Muscle layer of duodenum (tissue), 2 donors: ENCODE results near the gene ZNF823.

Experiments
- H3K27ac ChIP-seq: one replicate; pipeline ENCODE4 v1.7.0; 2013; ENCODE audit warnings: mild to moderate bottlenecking, low read length
- H3K27me3 ChIP-seq: one replicate; pipeline ENCODE4 v1.7.0; 2013; ENCODE audit warnings: low read depth, mild to moderate bottlenecking, control low read depth, low read length
- H3K36me3 ChIP-seq, 2 donors: one replicate each; pipeline ENCODE4 v1.7.0; 2013; ENCODE audit warnings: low read length in 2 of 2, control low read depth in 1 of 2, mild to moderate bottlenecking in 1 of 2; ENCODE audit not compliant: insufficient read depth in 2 of 2, control insufficient read depth in 1 of 2
- H3K4me1 ChIP-seq, 2 donors: one replicate each; pipeline ENCODE4 v1.7.0; 2013; ENCODE audit warnings: low read length in 2 of 2, mild to moderate bottlenecking in 2 of 2, control low read depth in 1 of 2, moderate library complexity in 1 of 2; ENCODE audit not compliant: insufficient read depth in 2 of 2, control insufficient read depth in 1 of 2
- H3K4me3 ChIP-seq, 2 donors: one replicate each; pipeline ENCODE4 v1.7.0; 2013; ENCODE audit warnings: low read length in 2 of 2, low read depth in 1 of 2, mild to moderate bottlenecking in 1 of 2
- H3K9me3 ChIP-seq, 2 donors: one replicate each; pipeline ENCODE4 v1.7.0; 2013; ENCODE audit warnings: low read length in 2 of 2, control low read depth in 1 of 2, mild to moderate bottlenecking in 1 of 2; ENCODE audit not compliant: control insufficient read depth in 1 of 2
- donor health status: healthy.

Gene ZNF823

DNA sequence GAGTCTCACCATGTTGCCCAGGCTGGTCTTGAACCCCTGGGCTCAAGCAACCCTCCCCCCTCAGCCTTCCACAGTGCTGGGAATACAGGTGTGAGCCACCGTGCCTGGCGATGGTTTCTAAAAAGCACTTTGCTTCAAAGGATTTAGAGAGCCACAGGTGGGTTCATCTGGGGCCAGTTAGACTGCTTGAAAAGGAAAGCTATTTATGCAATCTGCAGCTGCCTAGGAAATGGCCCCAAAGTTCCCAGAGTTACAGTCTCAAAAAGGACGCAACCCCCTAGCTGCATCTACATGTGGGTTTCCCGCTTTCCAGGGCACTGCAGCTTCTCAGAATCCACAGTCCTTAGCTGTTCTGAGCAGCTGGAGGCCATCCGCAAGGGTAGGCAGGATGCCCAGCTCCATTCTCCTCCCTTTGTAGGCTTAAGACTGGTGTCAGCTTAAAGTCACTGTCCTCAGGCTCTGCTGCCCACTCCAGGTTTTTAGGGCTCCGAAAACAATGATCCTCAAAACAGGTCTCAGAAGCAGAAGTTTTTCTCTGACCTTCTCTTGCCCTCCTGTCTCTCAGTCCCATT is 41.4 kb downstream of the ZNF823 start:
- no peak overlapping the region for H3K27ac ChIP-seq
- no peaks in the 10 kb centered on the region for H3K9me3 ChIP-seq
- no peak overlapping the region for H3K4me3 ChIP-seq
- peaks cover 0 to 4% of the 10 kb centered on the region in 2 donors for H3K4me1 ChIP-seq
- no peaks in the 10 kb centered on the region for H3K36me3 ChIP-seq
- H3K27me3 ChIP-seq = no peaks in the 10 kb centered on the region

DNA sequence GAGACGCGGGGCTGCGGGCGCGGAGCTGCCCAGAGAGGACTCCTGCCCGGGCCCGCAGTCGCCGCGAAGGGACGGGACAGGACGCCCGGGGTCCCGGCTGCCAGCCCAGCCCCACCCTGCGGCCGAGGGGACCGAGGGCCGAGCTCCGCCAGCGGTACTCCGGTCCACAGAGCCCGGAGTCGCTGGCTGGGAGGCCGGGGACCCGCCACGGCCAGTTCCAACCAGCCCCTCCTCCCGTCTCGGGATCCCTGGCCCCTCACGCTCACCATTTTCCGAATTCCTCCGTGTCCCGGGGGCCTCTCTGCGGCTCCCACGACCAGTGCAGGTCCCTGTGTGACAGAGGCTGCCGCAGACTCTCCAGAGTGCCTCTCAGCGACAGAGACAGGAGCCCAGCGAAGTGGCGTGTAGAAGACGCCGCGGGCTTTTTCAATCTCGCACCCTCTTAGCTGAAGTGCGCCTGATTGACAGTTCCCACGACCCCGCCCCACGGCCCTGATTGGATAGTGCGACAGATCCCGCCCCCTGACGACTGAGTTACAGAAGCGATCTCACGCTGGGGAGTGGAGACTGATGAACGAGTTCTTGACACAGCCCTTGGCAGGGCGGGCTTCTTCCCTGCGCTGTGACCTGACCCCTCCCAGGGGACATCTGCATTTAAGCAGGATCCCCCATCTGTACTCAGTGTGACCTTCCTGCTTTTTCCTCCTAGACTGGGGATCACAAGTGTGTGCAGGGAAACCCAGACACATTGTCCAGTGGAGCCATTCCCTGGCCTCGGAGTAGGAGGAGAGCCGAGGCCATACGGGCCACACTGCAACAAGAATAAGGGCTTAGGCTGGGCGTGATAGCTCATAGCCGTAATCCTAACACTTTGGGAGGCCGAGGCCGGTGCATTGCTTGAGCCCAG is 44.0 kb downstream of the ZNF823 start:
- Histone ChIP-seq H3K9me3 (no peaks in the 10 kb centered on the region), H3K27me3 (no peaks in the 10 kb centered on the region), H3K4me1 (peaks cover 0 to 4% of the 10 kb centered on the region in 2 donors), H3K27ac (no peak overlapping the region), H3K36me3 (no peaks in the 10 kb centered on the region), H3K4me3 (peak overlapping the region; percentile 69 to 91)

DNA sequence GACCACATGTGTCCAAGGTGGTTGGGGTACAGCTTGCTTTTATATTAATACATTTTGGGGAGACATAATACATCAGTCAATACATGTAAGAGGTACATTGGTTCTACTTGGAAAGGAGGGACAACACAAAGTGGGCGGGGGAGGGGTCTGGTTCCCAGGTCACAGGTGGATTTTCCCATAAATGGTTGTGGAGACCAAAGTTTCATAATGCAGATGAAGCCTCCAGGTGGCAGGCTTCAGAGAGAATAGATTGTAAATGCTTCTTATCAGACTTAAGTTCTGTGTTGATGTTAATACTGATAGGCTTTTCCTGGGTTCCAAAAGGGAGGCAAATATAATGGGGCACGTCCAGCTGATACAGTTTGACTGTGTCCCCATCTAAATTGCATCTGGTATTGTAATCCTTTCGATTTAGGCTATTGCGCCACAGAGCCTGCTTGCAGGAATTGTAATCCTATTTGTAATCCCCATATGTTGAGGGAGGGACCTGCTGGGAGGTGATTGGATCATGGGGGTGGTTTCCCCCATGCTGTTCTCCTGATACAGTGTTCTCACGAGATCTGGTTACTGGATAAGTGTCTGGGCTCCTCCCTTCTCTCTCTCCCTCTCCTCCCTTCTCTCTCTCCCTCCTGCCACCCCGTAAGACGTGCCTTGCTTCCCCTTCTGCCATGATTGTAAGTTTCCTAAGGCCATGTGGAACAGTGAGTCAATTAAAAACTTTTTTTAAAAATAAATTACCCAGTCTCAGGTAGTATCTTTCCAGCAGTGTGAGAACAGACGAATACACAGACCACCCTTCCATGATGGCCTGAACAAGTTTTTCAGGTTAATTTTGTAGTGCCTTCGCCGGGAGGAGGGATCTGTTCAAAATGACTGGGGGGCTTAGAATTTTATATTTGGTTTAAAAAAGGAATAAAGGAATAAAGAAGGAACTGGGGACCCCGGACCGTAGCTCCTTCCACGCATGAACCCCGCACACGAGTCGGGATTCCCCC is 44.9 kb downstream of the ZNF823 start:
- peak overlapping the region; percentile 69 to 91 for H3K4me3 ChIP-seq
- H3K27ac ChIP-seq = no peak overlapping the region
- H3K36me3 ChIP-seq = no peaks in the 10 kb centered on the region
- H3K27me3 ChIP-seq = no peaks in the 10 kb centered on the region
- H3K4me1 ChIP-seq = peaks cover 0 to 4% of the 10 kb centered on the region in 2 donors
- no peaks in the 10 kb centered on the region for H3K9me3 ChIP-seq

DNA sequence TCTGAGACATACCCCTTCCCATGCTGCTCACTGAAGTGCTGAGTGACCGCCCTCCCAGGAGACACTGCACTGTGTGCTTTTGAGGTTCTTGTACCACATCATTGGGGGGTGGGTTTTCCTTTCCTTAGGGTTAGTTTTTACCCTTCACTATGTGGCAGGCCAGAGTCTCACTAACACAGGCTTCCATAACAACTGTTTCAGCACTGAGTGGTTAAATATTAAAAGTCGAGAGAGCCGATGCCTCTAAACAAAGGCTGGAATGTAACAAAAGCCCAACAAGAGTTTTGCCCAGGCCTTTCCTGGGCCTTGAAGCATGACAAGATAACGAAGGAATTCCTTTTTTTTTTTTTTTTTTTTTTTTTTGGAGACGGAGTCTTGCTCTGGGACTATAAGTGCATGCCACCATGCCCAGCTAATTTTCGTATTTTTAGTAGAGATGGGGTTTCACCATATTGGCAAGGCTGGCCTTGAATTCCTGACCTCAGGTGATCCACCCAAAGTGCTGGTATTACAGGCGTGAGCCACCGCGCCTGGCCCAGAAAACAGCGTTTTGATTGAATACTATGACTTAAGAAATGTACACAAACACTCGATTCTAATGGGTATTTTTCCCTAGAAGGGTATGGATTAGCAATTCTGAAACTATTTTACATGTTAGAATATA is 46.5 kb downstream of the ZNF823 start:
- no peak overlapping the region for H3K27ac ChIP-seq
- H3K36me3 ChIP-seq = no peaks in the 10 kb centered on the region
- peaks cover 0 to 4% of the 10 kb centered on the region in 2 donors for H3K4me1 ChIP-seq
- no peaks in the 10 kb centered on the region for H3K27me3 ChIP-seq
- no peak overlapping the region for H3K4me3 ChIP-seq
- no peaks in the 10 kb centered on the region for H3K9me3 ChIP-seq

DNA sequence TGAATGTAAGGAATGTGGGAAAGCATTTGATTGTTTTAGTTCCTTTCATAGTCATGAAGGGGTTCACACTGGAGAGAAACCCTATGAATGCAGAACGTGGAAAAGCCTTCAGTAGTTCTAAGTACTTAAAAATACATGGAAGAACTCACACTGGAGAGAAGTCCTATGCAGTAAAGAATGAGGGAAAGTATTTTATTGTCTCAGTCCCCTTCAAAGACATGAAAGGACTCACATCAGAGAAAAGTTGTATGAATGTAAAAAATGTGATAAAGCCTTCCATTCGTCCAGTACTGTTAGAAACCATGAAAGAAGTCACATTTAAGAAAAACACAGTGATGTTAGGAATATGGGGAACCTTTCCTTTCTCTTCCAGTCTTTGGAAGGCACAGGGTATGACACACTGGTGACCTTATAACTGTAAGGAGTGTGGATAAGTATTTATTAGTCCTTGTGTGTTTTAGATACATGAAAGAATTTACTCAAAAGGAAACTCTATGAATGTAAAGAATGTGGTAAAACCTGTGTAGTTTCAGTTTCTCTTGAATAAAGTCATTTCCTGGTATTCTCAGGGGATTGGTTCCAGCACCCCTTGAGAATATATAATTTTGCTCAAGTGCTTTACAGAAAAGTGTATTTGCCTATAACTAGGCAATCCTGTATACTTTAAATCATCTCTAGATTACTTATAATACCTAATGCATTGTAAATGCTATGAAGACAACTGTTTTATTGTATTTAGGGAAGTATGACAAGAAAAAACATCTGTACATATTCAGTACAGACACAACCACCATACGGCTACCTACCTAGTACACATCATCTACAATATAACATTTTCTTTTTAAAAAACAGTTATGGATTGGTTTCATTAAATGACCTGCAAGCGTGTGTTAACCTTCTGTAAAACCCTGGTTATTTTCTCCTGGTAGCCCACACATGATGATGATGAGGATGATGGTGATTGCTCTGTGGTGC is 52.8 kb downstream of the ZNF823 start:
- Histone ChIP-seq H3K27ac (no peak overlapping the region), H3K36me3 (peaks cover 0 to 16% of the 10 kb centered on the region in 2 donors), H3K4me1 (no peaks in the 10 kb centered on the region), H3K4me3 (no peak overlapping the region), H3K27me3 (no peaks in the 10 kb centered on the region), H3K9me3 (peaks cover 19 to 31% of the 10 kb centered on the region in 2 donors)

DNA sequence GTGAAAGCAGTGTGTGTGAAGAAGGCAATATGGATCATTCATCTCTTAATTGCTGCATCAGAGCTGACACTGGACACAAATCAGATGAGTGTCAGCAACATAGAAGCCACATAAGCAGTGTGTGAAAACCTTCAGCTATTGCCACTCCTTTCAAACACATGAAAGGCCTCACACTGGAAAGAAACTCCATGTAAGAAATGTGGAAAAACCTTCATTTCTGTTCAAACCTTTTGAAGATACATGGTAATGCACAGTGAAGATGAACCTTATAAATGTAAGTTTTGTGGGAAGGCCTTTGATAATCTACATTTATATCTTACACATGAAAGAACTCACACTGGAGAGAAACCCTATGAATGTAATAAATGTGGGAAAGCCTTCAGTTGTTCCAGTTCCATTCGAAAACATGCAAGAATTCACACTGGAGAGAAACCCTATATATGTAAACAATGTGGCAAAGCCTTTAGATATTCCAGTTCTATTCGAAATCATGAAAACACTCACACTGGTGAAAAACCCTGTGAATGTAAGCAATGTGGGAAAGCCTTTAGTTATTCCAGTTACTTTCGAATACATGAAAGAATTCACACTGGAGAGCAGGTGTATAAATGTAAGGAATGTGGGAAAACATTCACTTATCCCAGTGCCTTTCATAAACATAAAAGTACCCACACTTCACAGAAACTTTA is 53.6 kb downstream of the ZNF823 start:
- Histone ChIP-seq H3K27me3 (no peaks in the 10 kb centered on the region), H3K27ac (no peak overlapping the region), H3K36me3 (peaks cover 0 to 22% of the 10 kb centered on the region in 2 donors), H3K9me3 (peaks cover 19 to 39% of the 10 kb centered on the region in 2 donors), H3K4me1 (no peaks in the 10 kb centered on the region), H3K4me3 (no peak overlapping the region)

DNA sequence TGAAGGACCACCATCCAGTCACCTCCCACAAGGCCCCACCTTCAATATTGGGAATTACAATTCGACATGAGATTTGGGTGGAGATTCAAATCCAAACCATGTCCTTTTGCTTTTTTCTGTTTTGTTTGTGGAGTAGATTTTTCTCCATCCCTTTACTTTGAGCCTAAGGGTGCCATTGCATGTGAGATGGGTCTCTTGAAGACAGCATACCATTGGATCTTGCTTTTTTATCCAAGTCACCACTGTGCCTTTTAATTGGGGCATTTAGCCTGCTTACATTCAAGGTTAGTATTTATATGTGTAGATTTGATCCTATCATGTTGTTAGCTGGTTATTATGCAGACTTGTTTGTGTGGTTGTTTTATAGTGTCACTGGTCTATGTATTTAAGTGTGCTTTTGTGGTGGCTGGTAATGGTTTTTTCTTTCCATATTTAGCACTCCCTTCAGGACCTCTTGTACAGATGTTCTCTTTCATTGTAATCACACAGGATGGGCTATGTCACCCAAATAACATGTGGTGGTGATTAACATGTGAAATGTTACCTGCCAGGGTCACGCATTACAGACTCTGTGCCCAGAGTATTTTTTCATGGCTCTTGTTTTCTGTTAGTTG is 58.0 kb downstream of the ZNF823 start:
- Histone ChIP-seq H3K27me3 (no peaks in the 10 kb centered on the region), H3K4me1 (no peaks in the 10 kb centered on the region), H3K36me3 (peaks cover 0 to 28% of the 10 kb centered on the region in 2 donors), H3K9me3 (peaks cover 14 to 39% of the 10 kb centered on the region in 2 donors), H3K27ac (no peak overlapping the region), H3K4me3 (no peak overlapping the region)

DNA sequence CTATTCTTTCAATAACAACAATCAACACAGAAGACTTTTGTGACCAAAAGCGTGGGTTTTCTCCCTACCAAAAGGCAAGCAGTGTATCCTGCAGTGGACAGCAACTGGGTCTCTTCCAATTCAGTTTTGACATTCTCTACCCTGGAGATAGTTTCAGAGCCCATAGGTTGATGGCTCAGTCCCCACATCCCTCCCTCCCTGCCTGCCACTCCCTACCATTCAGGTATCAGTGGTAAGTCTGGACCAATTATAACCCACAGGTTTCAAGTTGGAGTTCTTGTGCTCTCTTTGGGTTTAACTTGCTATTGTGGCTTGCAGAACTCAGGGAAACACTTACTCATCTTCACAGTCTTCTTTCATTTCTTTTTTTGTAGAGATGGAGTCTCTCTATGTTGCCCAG is 60.2 kb downstream of the ZNF823 start:
- Histone ChIP-seq H3K27me3 (no peaks in the 10 kb centered on the region), H3K4me3 (no peak overlapping the region), H3K27ac (no peak overlapping the region), H3K4me1 (peaks cover 0 to 9% of the 10 kb centered on the region in 2 donors), H3K36me3 (peaks cover 0 to 15% of the 10 kb centered on the region in 2 donors), H3K9me3 (peaks cover 0 to 27% of the 10 kb centered on the region in 2 donors)
